Measurements from ENCODE around the gene TRIP10. TPM values are rescaled to one million over a fixed set of nuclear protein-coding genes. Genes with fewer than 3 reads are reported as not detected.

The TRIP10 gene
- total and polyA plus RNA-seq, 2 of the 13 experiments (the other 11 are each of a cell fraction or from before 2014, with no cell fraction given) = 32.5 to 33.2 TPM

- TF ChIP-seq ZNF407 (CRISPR knock-in tag; IDR thresholded peaks at IDR 0.05; ENCODE audit: not compliant biosample characterization) = no peak
- TF ChIP-seq ZNF503 (CRISPR knock-in tag; IDR thresholded peaks at IDR 0.05) = no peak
- peak; percentile 41; the same call in 1 of the 2 replicates for TF ChIP-seq USF2 (IDR thresholded peaks at IDR 0.05; ENCODE audit: low read depth, low read length)
- peak; percentile 72; the same call in 1 of the 2 replicates for TF ChIP-seq USF2 (CRISPR knock-in tag; IDR thresholded peaks at IDR 0.05; ENCODE audit: borderline replicate concordance)
- peak; percentile 53; the same call in 1 of the 2 replicates for TF ChIP-seq HCFC1 (IDR thresholded peaks at IDR 0.05; ENCODE audit: low read depth, low read length)
- TF ChIP-seq KLF6 (CRISPR knock-in tag; IDR thresholded peaks at IDR 0.05) = no peak
- no peak for TF ChIP-seq ZNF33B (CRISPR knock-in tag; IDR thresholded peaks at IDR 0.05)
Observed at GRCh38 chr19:6761053-6761676, 21.7 kb downstream of the TRIP10 start (continued).

Measured in HepG2 (cell line).